ENCODE measurements around the gene FAM171A1. TPM values are rescaled to one million over a fixed set of nuclear protein-coding genes. Genes with fewer than 3 reads are reported as not detected.
A peak's percentile ranks its signal among the peaks of the same experiment; 100 is the strongest.

Gene FAM171A1
- total RNA-seq, 1 experiment from 2014 or later = 14.8 TPM

DNA sequence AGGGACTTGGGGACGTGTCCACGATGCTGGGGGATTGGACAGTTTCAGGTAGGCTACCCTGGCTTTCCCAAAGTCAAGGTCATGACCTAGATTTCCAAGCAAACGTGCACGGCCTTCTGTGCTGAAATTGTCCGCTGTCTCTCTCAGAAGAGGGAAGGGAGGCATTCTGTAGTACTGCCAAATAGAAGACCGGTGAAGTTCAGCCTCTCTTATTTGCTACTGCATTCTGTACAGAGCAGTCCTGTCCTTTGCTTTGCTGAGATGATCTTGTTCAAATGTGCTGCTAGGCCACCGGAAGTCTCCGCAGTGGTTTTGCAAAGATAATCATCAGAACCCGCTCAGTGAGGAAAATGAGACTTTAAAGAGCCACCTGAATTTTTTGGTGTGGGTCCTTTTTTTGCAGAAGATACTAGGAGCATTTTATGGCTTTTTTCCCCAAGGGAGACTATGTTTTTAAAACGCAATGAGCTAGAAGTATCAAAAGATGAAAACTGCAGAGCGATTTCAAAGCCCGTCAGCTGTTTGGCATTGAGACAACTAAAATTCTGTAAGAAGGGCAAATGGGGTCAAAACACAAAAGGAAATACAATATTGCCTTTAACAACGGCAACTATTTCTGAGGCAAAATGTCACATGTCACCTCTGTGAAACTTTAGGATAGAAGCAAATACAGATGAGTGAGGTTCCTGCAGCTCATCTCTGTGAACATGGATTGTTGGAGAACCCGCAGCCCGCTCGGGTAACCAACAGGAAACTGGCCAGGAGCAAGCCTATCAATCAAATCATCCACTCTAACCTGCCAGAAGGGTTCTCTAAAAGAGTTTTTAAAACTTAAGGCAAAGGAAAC is 201.3 kb downstream of the FAM171A1 start:
- DNase-seq (ENCODE audit: low spot score) = no peak

GRCh38 chr10:15168786-15169554 is 202.1 kb downstream of the FAM171A1 start:
- peak; percentile 51 for DNase-seq (ENCODE audit: low spot score)

DNA sequence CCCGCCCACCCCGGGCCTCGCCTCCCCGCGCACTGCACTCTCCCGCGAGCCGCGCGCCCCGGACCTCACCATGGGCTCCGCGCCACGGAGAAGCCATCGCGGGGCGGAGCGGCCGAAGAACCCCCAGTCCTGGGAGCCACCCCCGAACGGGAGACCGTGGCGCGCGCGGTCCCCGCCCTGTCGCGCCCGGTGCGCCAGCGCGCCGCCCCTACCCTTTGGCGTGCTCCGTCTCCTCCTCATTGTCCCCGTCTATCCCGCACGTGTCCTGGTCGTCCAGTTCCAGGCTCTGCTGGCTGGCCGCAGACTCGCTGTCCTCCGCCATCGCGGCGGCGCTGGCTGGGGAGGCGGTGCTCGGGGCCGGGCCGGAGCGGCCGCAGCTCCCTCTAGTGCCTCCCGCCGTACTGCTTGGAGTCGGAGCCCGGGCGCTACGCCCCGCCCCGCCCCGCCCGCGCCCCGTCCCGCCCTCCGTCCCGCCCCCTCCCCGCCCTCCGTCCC is 202.8 kb downstream of the FAM171A1 start, which contains the start of gene NMT2:
NMT2 (minus strand) TSS at position 403 of the 495 bp plus-strand sequence; CDS start at position 322, 81 bp downstream.
- peak; percentile 53 for DNase-seq (ENCODE audit: low spot score)

DNA sequence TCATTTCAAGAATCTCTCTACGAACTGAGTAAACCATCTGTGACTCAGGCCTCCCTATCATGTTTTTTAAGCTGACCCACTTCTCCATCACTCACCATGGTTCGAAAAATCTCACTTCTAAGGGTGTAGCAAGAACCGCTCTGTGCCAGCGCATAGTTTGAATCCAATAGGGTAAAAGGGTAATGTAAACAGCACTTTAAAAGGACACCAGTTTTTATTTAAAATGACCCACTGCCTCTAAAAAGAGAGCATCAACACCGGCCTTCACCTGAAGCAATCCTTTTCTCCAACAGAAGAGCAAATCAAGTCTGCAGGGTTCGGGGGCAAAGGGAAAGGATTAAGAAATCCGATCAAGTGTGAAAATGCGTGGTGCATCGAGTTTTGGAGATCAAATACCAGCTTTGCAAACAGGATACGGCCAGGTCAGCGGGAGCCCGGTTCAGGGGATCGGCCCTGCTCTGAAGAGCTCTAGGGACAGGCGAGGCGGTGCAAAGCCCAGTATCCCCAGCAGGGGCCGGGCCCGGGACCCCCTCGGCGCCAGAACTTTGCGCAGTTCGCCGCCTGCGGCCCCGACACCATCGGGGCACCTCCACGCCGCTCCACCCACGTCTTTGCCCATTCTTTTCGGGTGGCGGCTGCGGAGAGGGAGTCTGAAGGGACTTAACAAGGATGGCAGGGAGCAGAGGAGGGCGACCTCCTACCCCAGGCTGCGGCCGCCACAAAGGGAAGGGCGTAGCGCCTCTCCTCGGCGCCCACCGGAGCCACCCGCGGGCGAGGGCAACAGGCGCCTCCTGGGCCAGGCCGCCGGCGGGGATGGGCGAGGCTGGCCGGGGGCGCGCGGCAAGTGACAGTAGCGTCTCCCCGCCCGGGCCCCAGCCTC is 203.4 kb downstream of the FAM171A1 start:
- DNase-seq (ENCODE audit: low spot score) = peak; percentile 10

DNA sequence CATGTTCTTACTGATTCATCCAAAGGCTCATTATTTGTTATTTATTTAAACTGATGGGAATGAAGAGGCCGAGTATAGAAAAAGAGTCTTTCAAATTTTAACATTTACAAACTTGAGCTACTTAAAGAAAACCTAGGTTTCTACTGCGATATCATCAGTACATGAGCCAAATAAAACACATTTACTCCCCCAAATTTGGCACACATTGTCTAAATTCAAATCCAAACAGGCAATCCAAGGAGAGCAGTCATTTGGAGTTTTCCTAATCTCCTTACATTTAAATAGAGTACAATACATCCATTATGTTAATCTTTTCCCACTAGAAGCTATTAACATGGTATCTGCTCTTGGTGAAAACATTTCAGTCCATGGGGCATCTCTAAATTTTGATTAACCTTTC is 204.8 kb downstream of the FAM171A1 start:
- no peak for DNase-seq (ENCODE audit: low spot score)

DNA sequence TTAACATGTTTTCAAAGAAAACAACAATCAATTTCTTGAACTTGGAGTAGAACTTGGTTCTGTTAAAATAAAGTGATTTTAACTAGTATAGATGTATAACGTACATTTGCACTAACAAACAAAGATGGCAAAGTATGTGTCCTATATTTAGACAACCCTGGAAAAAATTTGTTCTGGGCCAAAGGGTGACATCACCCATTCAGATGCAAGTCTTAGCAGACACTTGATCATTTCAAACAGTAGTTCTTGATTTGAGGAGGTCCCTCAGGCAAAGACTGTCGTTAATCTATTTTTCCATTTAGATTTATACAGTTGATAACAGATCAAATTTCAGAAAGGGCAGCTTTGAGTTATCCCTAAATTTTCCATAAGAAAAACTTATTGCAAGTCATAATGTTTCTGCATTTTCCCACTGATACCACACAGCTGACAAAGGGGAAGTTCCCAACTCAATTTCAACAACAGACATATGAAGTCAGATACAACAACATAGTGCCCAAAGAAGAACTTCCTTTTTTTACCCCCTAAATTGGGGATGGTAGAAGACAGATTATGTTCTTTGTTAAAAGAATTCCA is 207.7 kb downstream of the FAM171A1 start:
- no peak for DNase-seq (ENCODE audit: low spot score)

Other genes with a start within 250 kb of the FAM171A1 start
- gene NMT2, start 202.6 kb downstream of the FAM171A1 start, total RNA-seq (2014; rRNA removed; shearing (Covaris generic)) = 17.1 and 25.7 TPM in 2 replicates

All from H4 (cell line).